Epithelial cell of prostate (primary cell): ENCODE data around the gene VAV2.

ENCODE experiments used
- DNase-seq: peaks from one replicate; pipeline ENCODE4 v3.0.0-alpha.2; 2011; ENCODE audit warnings: low read depth, low spot score
- H3K27ac ChIP-seq: fragments of 450-650 bp; 2 replicates; pipeline ENCODE4 v1.5.1; 2017; ENCODE audit warnings: mild to moderate bottlenecking

VAV2 gene

DNA sequence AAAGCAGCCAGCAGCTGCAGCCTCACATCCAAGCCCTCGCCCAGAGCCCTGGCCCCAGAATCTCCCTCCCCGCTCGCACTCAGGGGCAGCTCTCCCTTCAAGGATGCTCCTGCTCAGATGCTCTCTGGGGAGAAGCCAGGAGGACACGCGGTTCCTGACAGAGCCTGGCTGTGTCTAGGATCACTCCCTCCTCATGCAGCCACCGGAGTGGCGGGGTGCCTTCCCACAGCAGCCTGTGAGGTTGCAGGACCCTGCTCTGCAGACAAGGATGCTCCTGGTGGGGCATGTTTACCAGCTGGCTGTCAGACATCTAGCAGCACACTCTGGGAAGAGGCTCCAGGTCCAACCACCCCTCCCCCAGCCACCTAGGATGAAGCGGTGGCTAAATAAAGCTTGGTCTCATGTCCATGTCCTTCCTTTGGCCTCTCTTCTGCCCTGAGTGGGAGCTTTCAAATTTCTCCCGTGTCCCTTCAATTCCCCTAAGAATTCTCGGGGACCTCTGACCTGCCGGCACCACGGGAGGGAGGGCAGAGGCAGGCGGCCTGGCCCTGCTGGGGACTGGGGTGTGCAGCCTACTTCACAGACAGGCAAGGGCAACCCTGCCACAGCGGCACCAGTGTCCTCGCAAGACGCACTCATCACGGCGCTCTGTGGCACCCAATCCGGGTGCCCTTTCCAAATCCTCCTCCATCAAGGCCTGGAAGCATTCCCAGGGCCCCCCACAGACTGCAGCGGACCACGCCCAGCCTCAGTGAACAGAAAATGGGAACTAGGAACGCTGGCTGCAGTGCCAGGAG lies 165.6 kb downstream of the VAV2 start:
- no peak for DNase-seq
- no peak overlapping the region for H3K27ac ChIP-seq

DNA sequence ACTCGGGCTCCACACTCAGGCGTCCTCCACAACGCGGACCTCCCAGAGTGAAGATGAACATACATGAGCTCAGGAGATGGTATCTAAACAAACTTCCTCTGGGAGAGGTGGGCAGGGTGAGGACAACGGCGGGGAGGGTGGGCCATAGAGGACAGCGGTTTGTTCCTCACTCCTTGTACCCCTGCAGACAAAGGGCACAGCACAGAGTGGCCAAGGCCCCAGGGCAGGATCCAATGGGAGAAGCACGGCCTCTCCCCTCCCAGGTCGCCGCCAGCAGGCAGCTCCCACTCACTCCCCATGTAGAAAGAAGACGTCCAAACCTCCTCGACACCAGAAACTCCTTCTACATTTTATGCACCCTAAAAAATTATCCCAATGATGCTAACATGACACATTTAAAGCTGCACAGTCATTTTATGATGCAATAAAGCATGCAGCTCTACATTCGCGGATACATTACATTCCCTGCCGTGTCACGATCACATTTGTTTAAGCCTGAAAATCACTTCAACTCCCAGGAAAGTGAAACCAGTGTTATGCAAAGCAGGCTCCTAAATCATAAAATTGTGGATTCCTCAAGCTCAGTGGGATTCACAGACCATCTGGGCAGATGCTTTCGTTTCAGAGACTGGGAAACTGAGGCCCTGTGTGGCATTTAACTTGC lies 166.4 kb downstream of the VAV2 start:
- H3K27ac ChIP-seq: no peak overlapping the region
- DNase-seq: no peak

DNA sequence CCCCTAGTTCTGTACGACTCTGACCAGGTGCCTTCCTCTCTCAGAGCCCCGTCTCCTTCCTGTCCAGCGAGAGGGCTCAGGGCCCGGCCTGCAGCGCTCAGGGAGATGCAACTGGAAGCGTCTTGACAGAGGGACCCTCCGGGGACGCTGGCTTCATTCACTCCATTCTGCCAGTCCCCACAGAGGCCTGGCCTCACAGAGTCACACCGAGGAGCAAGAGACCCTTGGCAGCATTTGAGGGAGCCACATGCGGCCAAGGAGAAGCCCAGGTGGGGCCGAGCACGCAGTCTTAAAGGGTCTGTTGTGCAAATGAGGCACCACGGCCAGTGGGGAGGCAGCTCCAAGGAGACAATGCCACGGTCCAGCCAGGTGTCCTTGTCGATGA lies 167.3 kb downstream of the VAV2 start:
- no peak overlapping the region for H3K27ac ChIP-seq
- no peak for DNase-seq

DNA sequence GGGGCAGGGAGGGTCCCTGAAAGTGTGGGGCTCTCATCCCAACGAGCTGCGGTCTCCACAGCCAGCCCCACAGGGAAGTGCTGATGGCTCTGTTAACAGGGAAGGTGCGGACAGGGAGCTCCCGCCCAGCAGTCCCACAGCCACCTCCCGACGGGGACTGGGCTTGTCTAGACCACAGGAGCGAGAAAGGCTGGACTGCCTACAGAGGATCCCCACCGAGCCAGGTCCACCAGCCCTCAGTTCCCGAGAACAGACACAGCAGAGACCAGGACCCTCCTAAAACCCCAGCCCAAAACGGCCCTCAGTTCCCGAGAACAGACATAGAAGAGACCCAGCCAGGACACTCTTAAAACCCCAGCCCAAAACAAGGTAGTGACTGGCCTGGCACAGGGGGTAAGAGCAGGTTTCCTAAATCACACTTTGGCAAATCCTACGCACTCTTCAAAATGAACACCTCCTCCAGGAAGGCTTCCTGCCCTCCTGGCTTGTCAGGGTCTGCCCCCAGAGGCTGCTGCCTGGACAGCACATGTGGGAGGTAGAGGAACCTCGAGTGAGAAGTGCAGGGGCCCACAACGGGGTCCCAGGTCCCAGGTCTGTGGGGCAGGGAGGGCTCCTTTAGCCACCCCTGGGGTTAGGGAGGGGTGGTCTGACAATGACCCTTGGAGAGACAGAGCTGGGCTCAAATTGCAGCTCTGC lies 167.9 kb downstream of the VAV2 start:
- DNase-seq: no peak
- no peak overlapping the region for H3K27ac ChIP-seq

DNA sequence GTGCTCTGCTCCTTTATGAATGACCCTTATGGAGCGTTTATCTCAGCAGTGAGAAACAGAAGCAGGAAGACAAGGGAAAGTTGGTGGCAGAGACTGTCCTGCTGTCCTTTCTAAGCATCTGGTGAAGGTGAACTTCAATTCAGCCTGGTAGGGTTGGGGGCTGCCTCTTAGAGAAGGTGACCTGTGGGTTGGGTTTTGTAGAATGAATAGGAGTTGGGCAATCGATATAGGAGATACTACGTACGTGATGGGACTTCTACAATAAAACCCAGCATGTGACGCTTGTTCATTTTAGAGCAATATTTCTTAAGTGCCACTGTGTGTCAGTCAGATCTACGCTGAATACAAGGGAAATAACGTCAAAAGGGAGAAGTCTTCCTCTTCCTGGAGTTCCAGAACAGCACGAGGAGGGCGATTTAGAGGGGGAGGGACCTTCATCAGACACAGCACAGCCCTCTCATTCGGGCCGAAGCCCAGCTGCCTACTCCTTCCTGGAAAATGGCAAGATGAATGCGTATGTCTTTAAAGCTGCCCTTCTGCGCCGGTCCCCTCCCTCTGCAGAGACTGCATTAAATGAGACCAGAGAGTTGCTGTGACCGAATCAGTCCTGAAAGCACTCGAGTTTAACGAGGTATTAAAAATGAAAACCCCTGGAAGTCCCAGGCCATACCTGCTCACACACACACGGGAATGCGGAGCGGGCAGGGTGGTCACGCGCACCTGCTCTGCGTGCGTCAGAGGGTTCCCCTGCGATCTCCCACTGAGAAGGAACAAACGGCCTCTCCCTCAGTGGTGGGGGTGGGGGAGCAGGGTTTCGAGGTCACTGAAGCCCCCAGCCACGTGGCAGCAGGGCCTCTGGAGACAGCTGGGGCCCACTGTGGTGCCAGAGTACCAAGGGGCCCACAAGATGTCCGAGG lies 168.7 kb downstream of the VAV2 start:
- H3K27ac ChIP-seq: no peak overlapping the region
- DNase-seq: no peak

DNA sequence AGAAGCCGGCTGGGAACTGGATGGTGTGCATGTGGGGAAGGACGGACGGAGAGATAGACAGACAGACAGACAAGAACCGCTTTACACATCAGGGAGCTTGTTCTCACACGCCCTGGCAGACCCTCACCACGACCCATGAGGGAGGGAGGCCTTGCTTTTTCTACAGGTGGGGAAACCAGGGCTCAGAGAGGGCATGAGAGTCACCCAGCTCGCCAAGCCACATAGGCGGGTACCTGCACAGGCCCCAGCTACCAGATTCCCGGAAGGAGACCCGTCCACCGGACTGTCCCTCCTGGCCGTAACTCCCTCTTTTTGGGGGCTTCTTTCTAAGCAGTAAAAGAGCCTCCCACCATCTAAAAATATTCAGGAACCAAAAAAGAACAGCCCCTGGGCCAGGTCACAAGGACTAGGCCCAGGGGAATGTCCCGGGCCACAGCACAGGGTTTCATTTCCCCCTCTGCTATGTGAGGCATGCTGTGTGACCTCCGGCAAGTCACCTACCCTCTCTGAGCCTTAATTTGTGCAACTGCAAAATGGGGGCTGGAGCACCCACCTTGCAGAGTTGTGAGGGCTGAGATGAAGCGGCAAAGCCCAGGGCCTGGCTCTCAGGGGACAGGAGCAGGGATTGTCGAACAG lies 169.6 kb downstream of the VAV2 start:
- H3K27ac ChIP-seq: no peak overlapping the region
- DNase-seq: no peak

DNA sequence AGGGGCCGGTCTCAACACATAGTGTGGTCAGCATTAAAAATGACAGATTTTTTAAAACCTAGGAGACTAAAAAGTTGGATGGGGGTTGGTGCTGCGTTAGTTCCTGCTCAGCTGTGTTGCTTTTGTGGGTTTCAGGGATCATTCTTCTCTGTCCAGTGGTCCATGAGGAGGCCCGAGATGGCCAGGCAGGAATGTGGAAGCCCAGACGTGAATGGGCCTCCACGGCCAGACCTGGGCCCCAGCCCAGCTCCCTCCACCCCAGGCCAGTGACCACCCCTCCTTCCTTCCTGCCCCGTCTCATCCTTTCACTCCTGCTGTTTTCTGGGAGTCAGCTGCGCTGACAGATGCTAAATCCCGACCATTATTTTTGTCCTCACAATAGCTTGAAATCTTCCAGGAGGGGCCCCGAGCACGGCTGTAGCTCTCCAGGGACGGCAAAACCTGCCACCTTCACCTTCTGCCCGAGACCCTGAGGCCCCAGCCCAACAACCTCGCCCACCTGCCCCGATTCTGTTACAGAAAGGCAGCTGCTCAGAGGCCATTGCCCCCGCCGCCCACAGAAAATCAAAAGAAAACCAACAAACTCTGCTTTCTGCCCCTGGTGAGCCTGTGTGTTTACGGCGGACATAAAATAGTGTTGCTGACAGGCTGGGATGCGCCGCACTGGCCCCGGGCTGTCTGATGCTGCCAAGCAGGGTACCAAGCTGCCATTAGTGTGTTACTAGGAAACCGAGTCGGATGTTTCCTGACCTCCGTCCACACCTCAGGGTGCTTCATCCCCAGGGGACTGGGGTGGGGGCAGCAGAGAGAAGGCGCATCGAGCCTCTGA lies 170.3 kb downstream of the VAV2 start:
- no peak overlapping the region for H3K27ac ChIP-seq
- DNase-seq: no peak

DNA sequence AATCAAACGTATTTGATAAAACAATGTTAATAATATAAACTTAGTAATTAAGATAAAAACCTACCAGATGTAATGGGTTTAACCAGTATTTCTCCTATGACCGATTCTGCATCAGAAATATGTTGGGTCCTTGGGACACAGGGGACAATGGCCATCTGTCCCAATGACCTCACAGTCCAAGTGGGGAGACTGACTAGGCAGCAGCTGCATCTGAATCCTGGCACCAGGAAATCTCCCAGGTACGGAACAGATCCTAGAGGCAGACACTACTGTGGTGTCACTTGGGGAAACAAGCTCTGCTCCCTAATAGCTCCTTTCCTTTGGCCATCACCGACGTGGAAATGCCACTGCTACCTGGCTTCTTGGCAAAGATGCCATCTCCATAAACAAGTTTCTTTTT lies 172.2 kb downstream of the VAV2 start:
- no peak overlapping the region for H3K27ac ChIP-seq
- DNase-seq: no peak

DNA sequence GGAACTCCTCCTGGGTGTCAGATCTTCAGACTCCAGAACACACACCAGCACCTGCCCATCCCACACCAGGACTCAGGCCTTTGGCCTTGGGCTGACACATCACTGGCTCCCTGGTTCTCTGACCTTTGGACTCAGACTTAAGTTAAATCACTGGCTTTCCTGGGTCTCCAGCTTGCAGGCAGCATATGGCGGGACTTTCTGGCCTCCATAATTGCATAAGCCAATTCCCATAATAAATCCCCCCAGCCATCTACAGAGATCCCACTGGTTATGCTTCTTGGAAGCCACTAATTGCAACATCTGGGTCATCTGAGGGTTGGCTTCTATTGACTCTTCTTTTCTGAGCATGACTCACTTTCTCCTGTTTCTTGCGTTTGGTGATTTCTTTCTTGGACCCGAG lies 173.7 kb downstream of the VAV2 start:
- DNase-seq: no peak
- no peak overlapping the region for H3K27ac ChIP-seq

DNA sequence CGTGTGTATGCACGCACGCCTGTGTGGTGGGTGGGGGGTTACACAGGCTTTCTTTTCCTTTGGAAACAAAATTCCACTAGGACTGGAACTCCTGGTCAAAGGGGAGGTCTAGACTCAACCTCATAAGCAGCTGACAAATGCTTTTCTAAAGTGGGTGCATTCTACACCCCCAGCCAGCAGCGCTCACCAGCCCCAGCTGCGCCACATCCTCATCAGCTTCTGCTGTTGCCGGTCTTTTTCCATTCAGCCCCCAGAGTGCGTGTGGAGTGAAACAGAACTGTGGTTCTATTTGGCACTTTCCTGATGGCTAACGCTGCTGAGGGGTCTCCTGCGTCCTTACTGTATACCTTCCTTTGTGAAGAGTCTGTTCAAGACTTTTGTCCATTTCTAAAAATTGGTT lies 176.3 kb downstream of the VAV2 start:
- H3K27ac ChIP-seq: no peak overlapping the region
- no peak for DNase-seq

DNA sequence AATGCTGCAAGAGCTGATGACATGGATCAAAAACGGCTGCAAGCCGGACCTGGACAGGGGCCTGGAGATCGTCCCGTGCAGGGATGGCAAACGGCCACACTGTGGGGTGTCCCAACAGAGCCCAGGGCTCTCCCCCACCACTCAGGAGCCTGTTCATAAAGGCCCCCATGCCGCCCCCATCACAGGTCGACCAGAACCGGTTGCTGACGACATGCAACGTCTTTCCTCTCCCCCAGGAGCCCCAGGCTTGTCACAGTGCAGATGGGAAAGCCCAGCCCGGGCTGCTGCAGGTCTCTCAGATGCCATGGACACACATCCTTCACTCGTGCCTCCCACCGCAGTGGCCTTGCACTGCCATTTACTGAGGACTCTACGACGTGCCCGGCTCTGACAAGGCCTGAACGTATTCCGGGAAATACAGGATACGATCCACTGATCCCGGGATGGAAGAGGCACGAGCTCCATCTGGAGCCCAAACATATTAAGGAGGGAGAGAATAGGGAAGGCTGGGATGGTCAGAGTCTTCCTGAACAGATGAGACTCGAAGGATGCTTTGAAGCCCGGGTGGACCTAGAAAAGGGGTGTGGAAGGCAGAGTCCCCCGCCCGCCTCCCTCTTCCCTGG lies 177.4 kb downstream of the VAV2 start:
- no peak overlapping the region for H3K27ac ChIP-seq
- DNase-seq: no peak

DNA sequence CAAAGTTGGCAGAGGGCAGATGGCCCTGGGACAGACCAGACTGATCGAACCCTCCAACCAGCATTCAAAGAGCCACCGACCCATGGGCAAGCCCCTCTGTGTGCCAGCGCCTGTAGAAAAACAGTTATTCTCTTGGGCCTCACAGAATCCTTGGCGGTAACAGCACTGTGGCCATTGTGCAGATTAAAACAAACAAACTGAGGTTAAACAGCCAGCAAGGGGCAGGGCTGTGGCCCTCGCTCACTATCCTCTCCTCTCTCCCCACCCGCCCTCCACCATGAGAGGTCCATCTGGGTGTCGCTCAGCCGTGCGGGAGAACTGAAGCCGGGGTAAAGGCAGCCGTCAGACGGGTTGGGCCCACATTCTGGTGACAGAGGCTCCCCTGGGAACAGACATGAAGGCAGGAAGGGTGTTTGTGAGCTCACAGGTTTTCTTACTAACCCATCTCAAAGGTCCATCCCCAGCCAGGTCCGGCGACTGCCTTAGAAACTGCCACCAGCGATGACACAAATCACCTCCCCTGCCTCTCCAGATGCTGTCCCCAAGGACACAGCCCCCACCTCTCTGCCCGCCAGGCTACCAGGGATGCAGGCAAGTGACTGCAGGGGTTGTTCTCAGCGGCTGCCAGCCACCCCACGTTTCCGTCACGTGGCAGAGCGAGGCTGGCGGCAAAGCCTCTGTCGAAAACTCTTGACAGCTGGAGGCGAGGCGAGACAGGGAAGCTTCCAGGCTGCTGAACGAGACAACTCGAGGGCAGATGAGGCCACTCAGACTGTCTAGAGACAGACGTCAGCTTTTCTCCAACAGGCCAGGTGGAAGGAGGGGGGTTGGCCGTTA lies 178.2 kb downstream of the VAV2 start:
- H3K27ac ChIP-seq: no peak overlapping the region
- DNase-seq: no peak

DNA sequence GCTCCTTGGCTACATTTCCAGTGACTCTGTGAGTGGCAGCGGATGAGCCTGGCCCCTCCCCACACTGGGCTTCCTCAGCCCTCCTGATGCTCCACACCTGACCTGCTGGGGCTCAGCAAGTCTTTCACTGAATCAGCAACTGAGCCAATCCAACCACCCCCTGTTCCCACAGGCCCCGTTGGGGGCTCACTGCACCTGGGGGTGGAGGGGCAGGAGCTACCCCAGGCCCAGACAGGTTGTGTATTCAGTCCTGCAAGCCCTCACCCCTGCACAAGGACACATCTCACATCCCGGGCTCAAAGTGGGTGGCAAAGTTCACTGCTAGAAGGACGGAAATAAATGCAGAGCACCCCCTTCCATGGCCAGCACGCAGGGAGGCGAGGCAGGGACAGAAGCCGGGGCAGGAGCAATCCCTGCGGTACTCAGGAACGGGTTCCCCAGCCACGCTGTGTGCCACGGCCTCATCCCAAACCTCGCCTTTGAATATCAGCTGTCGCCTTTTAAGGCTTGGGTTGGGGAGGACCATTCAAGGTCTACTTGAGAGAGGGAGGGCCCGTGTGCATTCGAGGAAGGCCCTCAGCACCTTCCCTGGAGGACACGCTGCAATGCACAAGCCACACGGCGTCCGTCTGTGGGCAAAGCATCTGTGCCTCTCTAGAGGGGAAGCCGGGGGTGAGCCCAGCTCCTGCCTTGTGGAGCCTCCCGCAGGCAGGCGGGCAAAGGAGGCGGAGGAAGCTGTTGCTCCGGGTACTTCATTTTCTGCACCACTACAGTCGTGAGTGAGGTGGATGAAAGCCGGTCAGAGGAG lies 179.0 kb downstream of the VAV2 start:
- DNase-seq: no peak
- H3K27ac ChIP-seq: no peak overlapping the region

DNA sequence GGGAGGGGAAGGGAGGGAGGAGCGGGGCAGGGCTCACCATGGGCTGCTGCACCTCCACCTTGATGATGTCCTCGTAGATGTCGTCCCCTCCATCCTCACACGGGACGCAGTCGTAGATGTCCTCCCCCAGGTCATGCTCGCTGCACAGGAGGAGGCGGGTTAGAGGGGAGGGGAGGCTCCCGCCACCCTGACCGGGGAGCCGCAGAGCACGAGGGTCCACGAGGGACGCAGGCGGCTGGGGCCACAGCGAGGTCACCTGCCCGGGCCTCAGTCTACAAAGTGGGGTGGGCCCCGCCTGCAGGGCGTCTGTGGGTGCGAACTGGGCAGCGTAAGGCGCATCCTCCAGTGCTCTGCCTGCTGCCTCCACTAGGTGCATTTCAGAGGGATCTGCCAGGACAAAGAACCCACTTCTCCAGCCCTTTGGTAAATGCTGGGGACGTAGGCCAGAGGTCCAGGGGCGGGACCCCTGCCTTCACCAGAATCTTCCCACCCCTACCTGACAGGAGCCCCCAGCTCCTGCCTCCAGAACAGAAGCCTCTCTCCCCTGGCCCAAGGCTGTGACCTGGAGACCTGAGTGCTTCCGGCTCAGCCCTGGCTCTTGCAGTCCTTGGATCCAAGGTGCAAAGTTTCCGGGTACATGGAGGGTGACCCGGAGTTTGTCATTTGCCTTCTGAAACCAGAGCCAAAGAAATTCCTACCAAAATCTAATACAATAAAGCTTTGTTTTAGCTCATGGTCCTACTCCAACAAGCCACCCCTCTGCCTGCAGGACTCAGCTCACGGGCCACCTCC lies 179.9 kb downstream of the VAV2 start:
- no peak for DNase-seq
- no peak overlapping the region for H3K27ac ChIP-seq

DNA sequence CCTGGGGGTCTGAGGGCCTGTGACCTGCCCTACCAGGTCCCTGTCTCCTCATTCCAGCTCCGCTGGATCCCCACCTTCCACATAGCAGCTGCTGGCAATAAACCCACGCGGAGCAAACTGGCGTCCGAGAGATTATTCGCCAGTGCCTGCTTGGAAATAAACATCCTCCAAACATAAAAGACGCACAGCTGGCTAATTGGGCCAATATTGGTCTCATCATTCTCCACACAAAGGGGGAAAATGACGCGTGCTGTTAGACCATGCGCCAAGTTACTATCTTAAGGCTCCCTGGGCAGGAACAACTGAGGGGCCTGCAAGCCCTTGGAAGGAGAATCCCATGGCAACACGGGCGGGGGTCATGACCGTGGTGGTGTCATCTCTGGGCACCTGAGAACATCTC lies 180.7 kb downstream of the VAV2 start:
- no peak overlapping the region for H3K27ac ChIP-seq
- no peak for DNase-seq

DNA sequence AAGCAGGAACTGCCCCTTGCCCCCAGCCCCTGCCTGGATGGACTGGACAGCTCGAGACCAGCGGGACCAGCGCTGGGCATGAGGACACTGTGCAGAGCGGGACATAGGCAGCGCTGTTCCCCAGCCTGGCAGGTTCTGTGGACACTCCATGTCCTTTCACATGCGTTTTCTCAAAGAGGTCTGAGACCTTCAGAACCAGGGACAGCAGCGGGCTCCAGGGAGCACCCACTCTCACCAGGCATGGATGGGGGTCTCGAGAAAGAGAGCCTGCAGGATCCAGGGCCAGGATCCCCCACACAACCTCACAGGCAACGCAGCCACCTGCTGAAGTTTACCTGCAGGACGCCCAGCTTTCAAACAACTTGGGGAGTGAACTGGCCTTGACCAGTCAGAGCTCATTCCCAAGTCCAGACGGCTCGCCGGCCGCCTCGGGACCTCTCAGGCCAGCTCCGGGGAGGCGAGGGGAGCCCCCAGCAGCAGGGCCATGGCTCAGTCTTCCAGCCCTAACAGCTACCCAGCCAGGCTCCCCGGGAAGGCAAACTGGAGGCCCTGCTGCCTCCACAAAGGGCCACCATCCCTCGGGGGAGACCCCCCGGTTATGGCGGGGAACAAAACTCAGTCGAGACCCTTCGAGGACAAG lies 181.4 kb downstream of the VAV2 start:
- no peak overlapping the region for H3K27ac ChIP-seq
- DNase-seq: no peak
